Left cardiac atrium (tissue), 2 donors: ENCODE data around the gene APLP2. TPM values are rescaled to one million over a fixed set of nuclear protein-coding genes. Genes with fewer than 3 reads are reported as not detected.

Source experiments
- total RNA-seq, 2 donors: library from RNA; stranded (reverse); fragmentation: NEBNext Ultra II Directional; extraction: Animal tissue kit (Norgen Biotek cat#: 25700); gene quantifications; one replicate each; pipeline ENCODE4 v1.2.1, GENCODE V29; 2021
- donor health status: DM: no; HTN: yes; CAD: no; lungs with severe emphysema.
- donor health status: DM: yes; HTN: yes; CAD: no.

The APLP2 gene
- total RNA-seq, 2 donors from 2014 or later, result 298 to 322 TPM

Other genes with a start within 250 kb of the APLP2 start
- 10 to 100 TPM in 1 of 2 donors, 1 to 10 TPM in 1; 9.9 to 10.2 TPM for gene NFRKB, start 174.3 kb upstream of the APLP2 start, total RNA-seq
- 1 to 10 TPM; 3.8 to 6.1 TPM for gene PRDM10, start 67.1 kb upstream of the APLP2 start, total RNA-seq
- 1 to 10 TPM; 1.5 to 2.9 TPM for gene ST14, start 89.9 kb downstream of the APLP2 start, total RNA-seq
- 10 to 100 TPM; 37.5 to 40.7 TPM for gene ZBTB44, start 245.0 kb downstream of the APLP2 start, total RNA-seq